ENCODE data around the gene TMEM132C.

DNA sequence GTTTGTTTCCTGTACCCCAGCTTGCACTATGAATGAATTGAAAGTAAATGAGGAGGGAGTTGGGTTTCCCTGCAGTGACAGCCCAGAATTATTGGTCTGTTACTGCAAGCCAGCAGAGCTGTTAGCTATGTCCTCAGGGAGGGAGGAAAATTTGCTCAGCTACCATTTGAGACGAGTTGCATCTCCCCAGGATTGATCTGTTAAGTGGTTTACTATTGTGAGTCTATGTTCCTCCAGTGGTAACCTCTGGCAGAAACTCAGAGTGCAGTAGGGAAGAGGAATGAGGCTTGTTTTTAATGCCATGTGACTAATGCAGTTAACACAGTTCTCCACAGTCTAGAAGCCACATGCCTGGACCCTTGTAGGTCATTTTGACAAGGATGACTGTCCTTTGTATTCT, 382.9 kb downstream of the TMEM132C start:
- TF ChIP-seq, protein P1, sequence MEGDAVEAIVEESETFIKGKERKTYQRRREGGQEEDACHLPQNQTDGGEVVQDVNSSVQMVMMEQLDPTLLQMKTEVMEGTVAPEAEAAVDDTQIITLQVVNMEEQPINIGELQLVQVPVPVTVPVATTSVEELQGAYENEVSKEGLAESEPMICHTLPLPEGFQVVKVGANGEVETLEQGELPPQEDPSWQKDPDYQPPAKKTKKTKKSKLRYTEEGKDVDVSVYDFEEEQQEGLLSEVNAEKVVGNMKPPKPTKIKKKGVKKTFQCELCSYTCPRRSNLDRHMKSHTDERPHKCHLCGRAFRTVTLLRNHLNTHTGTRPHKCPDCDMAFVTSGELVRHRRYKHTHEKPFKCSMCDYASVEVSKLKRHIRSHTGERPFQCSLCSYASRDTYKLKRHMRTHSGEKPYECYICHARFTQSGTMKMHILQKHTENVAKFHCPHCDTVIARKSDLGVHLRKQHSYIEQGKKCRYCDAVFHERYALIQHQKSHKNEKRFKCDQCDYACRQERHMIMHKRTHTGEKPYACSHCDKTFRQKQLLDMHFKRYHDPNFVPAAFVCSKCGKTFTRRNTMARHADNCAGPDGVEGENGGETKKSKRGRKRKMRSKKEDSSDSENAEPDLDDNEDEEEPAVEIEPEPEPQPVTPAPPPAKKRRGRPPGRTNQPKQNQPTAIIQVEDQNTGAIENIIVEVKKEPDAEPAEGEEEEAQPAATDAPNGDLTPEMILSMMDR (conservative IDR thresholded peaks at IDR 0.05; ENCODE audit: low read depth, low read length) = no peak
- TF ChIP-seq POLR2A (IDR thresholded peaks at IDR 0.05; ENCODE audit: low read depth, low read length) (no peak), NFE2L2 (IDR thresholded peaks at IDR 0.05; ENCODE audit: low read depth, low read length) (no peak), BHLHE40 (IDR thresholded peaks at IDR 0.05; ENCODE audit: low read depth, low read length) (no peak), CEBPB (IDR thresholded peaks at IDR 0.05; ENCODE audit: low read depth, low read length) (no peak), RAD21 (IDR thresholded peaks at IDR 0.05; ENCODE audit: low read length) (no peak), FOS (IDR thresholded peaks at IDR 0.05; ENCODE audit: low read depth, low read length) (no peak), MAFK (IDR thresholded peaks at IDR 0.05; ENCODE audit: low read depth, low read length) (no peak), RFX5 (IDR thresholded peaks at IDR 0.05; ENCODE audit: low read depth, low read length) (no peak)
- TF ChIP-seq, protein P2, sequence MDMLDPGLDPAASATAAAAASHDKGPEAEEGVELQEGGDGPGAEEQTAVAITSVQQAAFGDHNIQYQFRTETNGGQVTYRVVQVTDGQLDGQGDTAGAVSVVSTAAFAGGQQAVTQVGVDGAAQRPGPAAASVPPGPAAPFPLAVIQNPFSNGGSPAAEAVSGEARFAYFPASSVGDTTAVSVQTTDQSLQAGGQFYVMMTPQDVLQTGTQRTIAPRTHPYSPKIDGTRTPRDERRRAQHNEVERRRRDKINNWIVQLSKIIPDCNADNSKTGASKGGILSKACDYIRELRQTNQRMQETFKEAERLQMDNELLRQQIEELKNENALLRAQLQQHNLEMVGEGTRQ (IDR thresholded peaks at IDR 0.05; ENCODE audit: low read depth, low read length) = no peak

Measured in IMR-90 (cell line).